ENCODE measurements around the gene ROBO1.

ROBO1 gene

GRCh38 chr3:79041621-79042020, 726.2 kb downstream of the ROBO1 start:
- DNase-seq: no peak

- DNase-seq: no peak
Measured at GRCh38 chr3:79040701-79041100, 727.1 kb downstream of the ROBO1 start.

- no peak for DNase-seq
Measured at GRCh38 chr3:79040091-79040490, 727.7 kb downstream of the ROBO1 start.

- DNase-seq: no peak
Measured at GRCh38 chr3:79039192-79039591, 728.6 kb downstream of the ROBO1 start.

GRCh38 chr3:79038636-79039035, 729.2 kb downstream of the ROBO1 start:
- no peak for DNase-seq

- no peak for DNase-seq
Measured at GRCh38 chr3:79038057-79038456, 729.7 kb downstream of the ROBO1 start.

GRCh38 chr3:79032686-79033318, 735.0 kb downstream of the ROBO1 start:
- DNase-seq: no peak

- DNase-seq: no peak
Measured at GRCh38 chr3:79030157-79030556, 737.6 kb downstream of the ROBO1 start.

GRCh38 chr3:79028916-79029315, 738.9 kb downstream of the ROBO1 start:
- DNase-seq: no peak

GRCh38 chr3:79027593-79027992, 740.2 kb downstream of the ROBO1 start:
- DNase-seq: no peak

GRCh38 chr3:79019924-79020173, 747.9 kb downstream of the ROBO1 start:
- DNase-seq: no peak

GRCh38 chr3:79019137-79019923, 748.5 kb downstream of the ROBO1 start:
- DNase-seq: no peak

GRCh38 chr3:79018671-79019136, 749.1 kb downstream of the ROBO1 start:
- no peak for DNase-seq

GRCh38 chr3:79018265-79018664, 749.5 kb downstream of the ROBO1 start:
- no peak for DNase-seq

- DNase-seq: no peak
Measured at GRCh38 chr3:79016587-79017376, 751.0 kb downstream of the ROBO1 start.

GRCh38 chr3:79015854-79016253, 751.9 kb downstream of the ROBO1 start:
- DNase-seq: no peak

GRCh38 chr3:79012946-79013362, 754.8 kb downstream of the ROBO1 start:
- no peak for DNase-seq

- DNase-seq: no peak
Measured at GRCh38 chr3:79012530-79012913, 755.3 kb downstream of the ROBO1 start.

- DNase-seq: no peak
Measured at GRCh38 chr3:79011821-79012529, 755.8 kb downstream of the ROBO1 start.

GRCh38 chr3:79009861-79010260, 757.9 kb downstream of the ROBO1 start:
- no peak for DNase-seq

- DNase-seq: no peak
Measured at GRCh38 chr3:79006077-79006476, 761.7 kb downstream of the ROBO1 start.

GRCh38 chr3:79005084-79005483, 762.7 kb downstream of the ROBO1 start:
- no peak for DNase-seq

- DNase-seq: no peak
Measured at GRCh38 chr3:79003994-79004393, 763.8 kb downstream of the ROBO1 start.
